PC-9 (cell line): ENCODE results near the gene TFDP3. TPM values are rescaled to one million over a fixed set of nuclear protein-coding genes. Genes with fewer than 3 reads are reported as not detected.

Source experiments
- BruUV-seq: library from RNA; stranded (reverse); fragments of 400-500 nt; replicated peaks from 2 replicates; lab custom pipeline; 2021; lab: Mats Ljungman, UMichigan
- CTCF ChIA-PET: fragments of 300-600 bp; sonication (Branson Sonifier 250); formaldehyde crosslinking; loops from one replicate; lab custom pipeline; 2022; ENCODE audit warnings: antibody characterized with exemption; lab: Charles Lee
- POLR2A ChIA-PET: fragments of 300-600 bp; sonication (Branson Sonifier 250); formaldehyde crosslinking; loops from one replicate; lab custom pipeline; 2022; ENCODE audit warnings: antibody characterized with exemption; ENCODE audit not compliant: unreplicated experiment; lab: Charles Lee
- DNase-seq, 2 experiments: peaks; one replicate each; pipeline versions ENCODE4 v3.0.0 to v3.0.0-alpha.2; 2015 to 2022; ENCODE audit warnings: mixed read lengths in 1 of 2
- H2AFZ ChIP-seq: fragments of 200-600 bp; sonication (generic); 2 replicates; pipeline ENCODE4 v1.8.1; 2017; ENCODE audit warnings: antibody characterized with exemption
- H3F3A ChIP-seq: fragments of 200-600 bp; sonication (generic); 2 replicates; pipeline ENCODE4 v1.8.1; 2017; ENCODE audit warnings: antibody characterized with exemption, mild to moderate bottlenecking, low read depth; ENCODE audit not compliant: insufficient read depth
- H3K27ac ChIP-seq: fragments of 200-600 bp; sonication (generic); 2 replicates; pipeline ENCODE4 v1.6.1; 2016; ENCODE audit warnings: mixed run types
- H3K27me3 ChIP-seq: fragments of 200-600 bp; sonication (generic); 2 replicates; pipeline ENCODE4 v1.6.1; 2016; ENCODE audit warnings: low read depth, mixed run types; ENCODE audit not compliant: insufficient read depth
- H3K36me3 ChIP-seq: fragments of 200-600 bp; sonication (generic); 2 replicates; pipeline ENCODE4 v1.6.1; 2016; ENCODE audit warnings: low read depth, mixed run types
- H3K4me1 ChIP-seq: fragments of 200-600 bp; sonication (generic); replicated peaks from 2 replicates; pipeline ENCODE4 v1.6.1; 2016; ENCODE audit warnings: mixed run types; ENCODE audit not compliant: insufficient read depth
- H3K4me2 ChIP-seq: fragments of 200-600 bp; sonication (generic); 2 replicates; pipeline ENCODE4 v1.6.1; 2017; ENCODE audit warnings: mixed run types
- H3K4me3 ChIP-seq: fragments of 200-600 bp; sonication (generic); 2 replicates; pipeline ENCODE4 v1.6.1; 2016; ENCODE audit warnings: mixed run types
- H3K79me2 ChIP-seq: fragments of 200-600 bp; sonication (generic); 2 replicates; pipeline ENCODE4 v1.6.1; 2017; ENCODE audit warnings: low read depth, mixed run types
- H3K9me2 ChIP-seq: fragments of 200-600 bp; sonication (generic); 2 replicates; pipeline ENCODE4 v1.8.1; 2017; ENCODE audit warnings: mild to moderate bottlenecking; ENCODE audit not compliant: insufficient read depth
- H3K9me3 ChIP-seq: fragments of 200-600 bp; sonication (generic); 2 replicates; pipeline ENCODE4 v1.8.1; 2016; ENCODE audit warnings: low read depth; ENCODE audit not compliant: insufficient read depth
- H4K20me1 ChIP-seq: fragments of 200-600 bp; sonication (generic); 2 replicates; pipeline ENCODE4 v1.8.1; 2017; ENCODE audit not compliant: insufficient read depth
- EZH2 ChIP-seq: fragments of 200-600 bp; sonication (generic); IDR thresholded peaks from 2 replicates; pipeline ENCODE4 v1.8.0; 2017; ENCODE audit warnings: antibody characterized with exemption, low read depth
- intact Hi-C: fragments of 100-400 bp; cut with micrococcal nuclease; formaldehyde crosslinking; loops from one replicate; pipeline ENCODE4 v1.10.0; 2022; ENCODE audit not compliant: unreplicated experiment
- total RNA-seq: library from RNA; stranded (reverse); gene quantifications from 2 replicates; pipeline ENCODE4 v1.2.3, GENCODE V29; 2021
- TF ChIP-seq, protein P1 (sequence below): fragments of 200-600 bp; sonication (generic); conservative IDR thresholded peaks from 2 replicates; pipeline ENCODE4 v1.6.1; 2017; ENCODE audit warnings: mixed run types, antibody characterized with exemption, mild to moderate bottlenecking, moderate library complexity

The TFDP3 gene
- total RNA-seq, 1 experiment from 2014 or later, result not detected

DNA sequence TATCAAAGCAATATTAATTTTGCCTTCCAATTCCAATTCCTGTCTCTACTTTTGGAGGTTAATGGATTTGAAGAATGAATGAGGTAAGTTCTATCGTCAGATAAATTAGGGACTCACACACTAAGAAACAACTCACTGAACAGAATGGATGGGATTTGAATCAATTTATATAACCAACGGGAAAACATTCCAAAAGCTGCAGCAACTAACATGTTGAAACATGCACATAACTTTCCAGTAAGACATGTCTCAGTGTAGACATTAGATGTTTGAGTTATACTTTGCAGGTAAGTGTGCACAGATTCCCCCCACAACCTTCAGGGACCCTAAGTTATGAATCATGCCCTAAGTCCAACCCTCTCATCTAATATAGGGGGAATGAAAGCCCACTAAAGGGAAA, 34.3 kb downstream of the TFDP3 start:
- no peaks in the 10 kb centered on the region for H3K9me3 ChIP-seq
- no peak overlapping the region for H3K4me2 ChIP-seq
- no peak overlapping the region for H3K27ac ChIP-seq
- intact Hi-C loops, result no loop called here
- no peak overlapping the region for H2AFZ ChIP-seq
- no peaks in the 10 kb centered on the region for H3K36me3 ChIP-seq
- 0 out of 2 replicates have a peak, but pooled peaks cover 3% of the 10 kb centered on the region for H3K9me2 ChIP-seq
- no TSS peak for BruUV-seq
- peaks cover 12% of the 10 kb centered on the region for H3K4me1 ChIP-seq
- no peaks in the 10 kb centered on the region for H3K27me3 ChIP-seq
- no peaks in the 10 kb centered on the region for H3K79me2 ChIP-seq
- POLR2A ChIA-PET, result no interaction called here
- no peak for DNase-seq
- no peak overlapping the region for H3K4me3 ChIP-seq
- H3F3A ChIP-seq, result no peaks in the 10 kb centered on the region; the same call in 1 of the 2 replicates
- no peaks in the 10 kb centered on the region for H4K20me1 ChIP-seq
- CTCF ChIA-PET, result no interaction called here
- no peak for TF ChIP-seq EZH2
- TF ChIP-seq, protein P1, sequence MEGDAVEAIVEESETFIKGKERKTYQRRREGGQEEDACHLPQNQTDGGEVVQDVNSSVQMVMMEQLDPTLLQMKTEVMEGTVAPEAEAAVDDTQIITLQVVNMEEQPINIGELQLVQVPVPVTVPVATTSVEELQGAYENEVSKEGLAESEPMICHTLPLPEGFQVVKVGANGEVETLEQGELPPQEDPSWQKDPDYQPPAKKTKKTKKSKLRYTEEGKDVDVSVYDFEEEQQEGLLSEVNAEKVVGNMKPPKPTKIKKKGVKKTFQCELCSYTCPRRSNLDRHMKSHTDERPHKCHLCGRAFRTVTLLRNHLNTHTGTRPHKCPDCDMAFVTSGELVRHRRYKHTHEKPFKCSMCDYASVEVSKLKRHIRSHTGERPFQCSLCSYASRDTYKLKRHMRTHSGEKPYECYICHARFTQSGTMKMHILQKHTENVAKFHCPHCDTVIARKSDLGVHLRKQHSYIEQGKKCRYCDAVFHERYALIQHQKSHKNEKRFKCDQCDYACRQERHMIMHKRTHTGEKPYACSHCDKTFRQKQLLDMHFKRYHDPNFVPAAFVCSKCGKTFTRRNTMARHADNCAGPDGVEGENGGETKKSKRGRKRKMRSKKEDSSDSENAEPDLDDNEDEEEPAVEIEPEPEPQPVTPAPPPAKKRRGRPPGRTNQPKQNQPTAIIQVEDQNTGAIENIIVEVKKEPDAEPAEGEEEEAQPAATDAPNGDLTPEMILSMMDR, result no peak

- DNase-seq, result no peak
- H3F3A ChIP-seq, result no peaks in the 10 kb centered on the region
- H3K27ac ChIP-seq, result no peak overlapping the region
- no peak overlapping the region for H3K4me3 ChIP-seq
- BruUV-seq, result no TSS peak
- no peaks in the 10 kb centered on the region for H3K36me3 ChIP-seq
- TF ChIP-seq, protein P1, result no peak
- no peak for TF ChIP-seq EZH2
- no peak overlapping the region for H3K4me2 ChIP-seq
- H3K9me2 ChIP-seq, result 0 out of 2 replicates have a peak, but pooled peaks cover 3% of the 10 kb centered on the region
- intact Hi-C loops, result no loop called here
- ChIA-PET CTCF (interaction anchor here (0.5 kb wide), 1 partner anchor 19 kb away, joined by 3 read pairs; no protein-coding TSS in a partner anchor), POLR2A (no interaction called here)
- no peaks in the 10 kb centered on the region for H3K27me3 ChIP-seq
- H4K20me1 ChIP-seq, result no peaks in the 10 kb centered on the region
- H3K4me1 ChIP-seq, result no peaks in the 10 kb centered on the region
- H3K9me3 ChIP-seq, result no peaks in the 10 kb centered on the region
- no peak overlapping the region for H2AFZ ChIP-seq
- H3K79me2 ChIP-seq, result no peaks in the 10 kb centered on the region
Measured at GRCh38 chrX:133179500-133179899, 38.7 kb downstream of the TFDP3 start.

DNA sequence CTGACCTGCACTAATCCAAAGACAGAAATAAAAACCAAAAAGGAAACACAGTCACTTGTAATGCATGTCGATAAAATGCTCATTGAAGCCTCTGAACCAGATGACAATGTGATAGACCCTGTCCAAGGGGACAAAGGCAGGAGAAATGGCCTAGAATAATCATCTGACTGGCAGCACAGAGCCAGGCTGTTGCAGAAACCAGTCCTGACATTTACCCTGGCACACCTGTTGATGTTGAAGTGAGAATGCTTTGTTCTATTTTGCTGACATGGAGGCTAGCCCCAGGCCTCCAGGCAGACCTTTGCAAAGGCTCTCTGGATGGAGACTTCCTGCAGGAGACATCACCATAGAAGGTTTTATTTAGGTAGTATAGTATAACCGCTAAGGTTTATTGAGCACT, 41.0 kb downstream of the TFDP3 start:
- Histone ChIP-seq H3K36me3 (no peaks in the 10 kb centered on the region), H4K20me1 (no peaks in the 10 kb centered on the region), H3K79me2 (no peaks in the 10 kb centered on the region), H3K27me3 (no peaks in the 10 kb centered on the region), H3F3A (no peaks in the 10 kb centered on the region), H3K9me2 (0 out of 2 replicates have a peak, but pooled peaks cover 3% of the 10 kb centered on the region), H2AFZ (no peak overlapping the region), H3K4me1 (no peaks in the 10 kb centered on the region), H3K27ac (no peak overlapping the region), H3K9me3 (no peaks in the 10 kb centered on the region), H3K4me2 (no peak overlapping the region), H3K4me3 (no peak overlapping the region)
- DNase-seq, result no peak
- no TSS peak for BruUV-seq
- CTCF ChIA-PET, result no interaction called here
- intact Hi-C loops, result no loop called here
- POLR2A ChIA-PET, result no interaction called here
- TF ChIP-seq, protein P1, result no peak
- TF ChIP-seq EZH2, result no peak
